SH-SY5Y (cell line): Measurements from ENCODE around the gene PRPF18.

Experiments
- GATA2 ChIP-seq: IDR thresholded peaks from 2 replicates; pipeline ENCODE4 v1.6.1; 2011; ENCODE audit warnings: mild to moderate bottlenecking, low read depth, low read length
- GATA3 ChIP-seq: IDR thresholded peaks from 2 replicates; pipeline ENCODE4 v1.6.1; 2011; ENCODE audit warnings: low read depth, mild to moderate bottlenecking, low read length, moderate library complexity

Gene PRPF18

GRCh38 chr10:13624630-13625029 is 37.9 kb downstream of the PRPF18 start:
- TF ChIP-seq GATA3 (no peak), GATA2 (no peak)

- TF ChIP-seq GATA2 (no peak), GATA3 (no peak)
These were observed 40.9 kb downstream of the PRPF18 start for GRCh38 chr10:13627459-13628310.

GRCh38 chr10:13628661-13629060 is 41.9 kb downstream of the PRPF18 start:
- no peak for TF ChIP-seq GATA2
- no peak for TF ChIP-seq GATA3

- TF ChIP-seq GATA3 (no peak), GATA2 (no peak)
These were observed 42.4 kb downstream of the PRPF18 start for GRCh38 chr10:13629116-13629515.

GRCh38 chr10:13630231-13630630 is 43.5 kb downstream of the PRPF18 start:
- no peak for TF ChIP-seq GATA3
- no peak for TF ChIP-seq GATA2

- TF ChIP-seq GATA2, result no peak
- no peak for TF ChIP-seq GATA3
These were observed 44.8 kb downstream of the PRPF18 start for GRCh38 chr10:13631594-13631993.

- no peak for TF ChIP-seq GATA2
- no peak for TF ChIP-seq GATA3
These were observed 45.7 kb downstream of the PRPF18 start for GRCh38 chr10:13632440-13632839.

- no peak for TF ChIP-seq GATA2
These were observed 46.2 kb downstream of the PRPF18 start for GRCh38 chr10:13632884-13633440.

- TF ChIP-seq GATA2 (no peak), GATA3 (no peak)
These were observed 46.9 kb downstream of the PRPF18 start for GRCh38 chr10:13633689-13634088.

- no peak for TF ChIP-seq GATA2
- TF ChIP-seq GATA3, result no peak
These were observed 47.4 kb downstream of the PRPF18 start for GRCh38 chr10:13634207-13634606.

- TF ChIP-seq GATA3 (no peak), GATA2 (no peak)
These were observed 50.0 kb downstream of the PRPF18 start for GRCh38 chr10:13636776-13637175.

- TF ChIP-seq GATA3 (no peak), GATA2 (no peak)
These were observed 50.6 kb downstream of the PRPF18 start for GRCh38 chr10:13637303-13637856.

- TF ChIP-seq GATA2, result no peak
- no peak for TF ChIP-seq GATA3
These were observed 51.1 kb downstream of the PRPF18 start for GRCh38 chr10:13637894-13638293.

GRCh38 chr10:13642293-13642692 is 55.5 kb downstream of the PRPF18 start:
- TF ChIP-seq GATA3, result no peak
- TF ChIP-seq GATA2, result no peak

GRCh38 chr10:13643016-13643415 is 56.3 kb downstream of the PRPF18 start:
- TF ChIP-seq GATA2 (no peak), GATA3 (no peak)
